Peyer's patch (tissue), 4 donors: ENCODE results near the gene CCDC63.

Experiments used
- POLR2A ChIP-seq, 2 donors: fragments of 450-650 bp; IDR thresholded peaks; one replicate each; pipeline ENCODE4 v1.5.1; 2017; ENCODE audit warnings: antibody characterized with exemption in 2 of 2, mild to moderate bottlenecking in 2 of 2, moderate library complexity in 2 of 2
- TF ChIP-seq, protein P1 (sequence below), 6 experiments: fragments of 450-650 bp in 4 of 6; fragments of 200-600 bp in 2 of 6; sonication (generic) in 1 of 6; IDR thresholded peaks; one replicate each; pipeline ENCODE4 v1.5.1; 2017 to 2019; ENCODE audit warnings: antibody characterized with exemption in 6 of 6, mild to moderate bottlenecking in 3 of 6, moderate library complexity in 1 of 6

DNA sequence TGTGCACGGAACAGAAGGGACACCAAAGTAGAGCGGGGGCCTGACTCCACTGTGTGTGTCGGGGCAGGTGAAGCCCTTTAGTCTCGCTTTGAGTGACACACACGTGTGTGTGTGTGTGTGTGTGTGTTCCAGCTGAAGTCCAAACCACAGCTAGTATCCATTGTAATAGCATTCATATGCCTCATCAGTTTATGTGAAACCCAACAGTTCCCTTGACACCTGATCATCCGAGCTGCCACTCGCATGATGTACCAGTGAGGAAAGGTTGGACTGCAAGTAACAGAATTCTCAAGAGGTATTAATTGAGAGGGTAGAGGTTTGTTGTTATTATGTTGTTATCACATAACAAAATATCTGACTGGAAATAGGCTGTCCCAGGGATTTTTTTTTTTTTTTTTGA is 16.4 kb downstream of the CCDC63 start:
- TF ChIP-seq, protein P1, sequence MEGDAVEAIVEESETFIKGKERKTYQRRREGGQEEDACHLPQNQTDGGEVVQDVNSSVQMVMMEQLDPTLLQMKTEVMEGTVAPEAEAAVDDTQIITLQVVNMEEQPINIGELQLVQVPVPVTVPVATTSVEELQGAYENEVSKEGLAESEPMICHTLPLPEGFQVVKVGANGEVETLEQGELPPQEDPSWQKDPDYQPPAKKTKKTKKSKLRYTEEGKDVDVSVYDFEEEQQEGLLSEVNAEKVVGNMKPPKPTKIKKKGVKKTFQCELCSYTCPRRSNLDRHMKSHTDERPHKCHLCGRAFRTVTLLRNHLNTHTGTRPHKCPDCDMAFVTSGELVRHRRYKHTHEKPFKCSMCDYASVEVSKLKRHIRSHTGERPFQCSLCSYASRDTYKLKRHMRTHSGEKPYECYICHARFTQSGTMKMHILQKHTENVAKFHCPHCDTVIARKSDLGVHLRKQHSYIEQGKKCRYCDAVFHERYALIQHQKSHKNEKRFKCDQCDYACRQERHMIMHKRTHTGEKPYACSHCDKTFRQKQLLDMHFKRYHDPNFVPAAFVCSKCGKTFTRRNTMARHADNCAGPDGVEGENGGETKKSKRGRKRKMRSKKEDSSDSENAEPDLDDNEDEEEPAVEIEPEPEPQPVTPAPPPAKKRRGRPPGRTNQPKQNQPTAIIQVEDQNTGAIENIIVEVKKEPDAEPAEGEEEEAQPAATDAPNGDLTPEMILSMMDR (IDR thresholded peaks at IDR 0.05), result no peak
- no peak for TF ChIP-seq POLR2A (IDR thresholded peaks at IDR 0.05)
